Esophagus (tissue), 2 donors: ENCODE results near the gene USB1. TPM values are rescaled to one million over a fixed set of nuclear protein-coding genes. Genes with fewer than 3 reads are reported as not detected.

Source experiments
- H3K27ac ChIP-seq, 2 donors: one replicate each; pipeline ENCODE4 v1.5.1; 2013; ENCODE audit warnings: low read depth in 2 of 2, mild to moderate bottlenecking in 2 of 2, inconsistent platforms in 1 of 2, low read length in 1 of 2, moderate library complexity in 1 of 2
- H3K27me3 ChIP-seq, 2 donors: one replicate each; pipeline ENCODE4 v1.6.1; 2013; ENCODE audit warnings: low read length in 2 of 2, control low read depth in 1 of 2, mild to moderate bottlenecking in 1 of 2; ENCODE audit not compliant: insufficient read depth in 2 of 2, control insufficient read depth in 1 of 2
- H3K36me3 ChIP-seq, 2 donors: one replicate each; pipeline ENCODE4 v1.6.1; 2013; ENCODE audit warnings: low read length in 1 of 2; ENCODE audit not compliant: control insufficient read depth in 2 of 2, insufficient read depth in 2 of 2
- H3K4me1 ChIP-seq, 2 donors: one replicate each; pipeline ENCODE4 v1.6.1; 2013; ENCODE audit warnings: low read length in 1 of 2; ENCODE audit not compliant: control insufficient read depth in 2 of 2, insufficient read depth in 2 of 2
- H3K4me3 ChIP-seq, 2 donors: one replicate each; pipeline ENCODE4 v1.5.1; 2013; ENCODE audit warnings: low read length in 2 of 2, mild to moderate bottlenecking in 2 of 2, low read depth in 1 of 2, moderate library complexity in 1 of 2
- H3K9me3 ChIP-seq, 2 donors: one replicate each; pipeline ENCODE4 v1.6.1; 2013; ENCODE audit warnings: mild to moderate bottlenecking in 2 of 2, low read depth in 1 of 2, low read length in 1 of 2, moderate library complexity in 1 of 2; ENCODE audit not compliant: control insufficient read depth in 2 of 2, insufficient read depth in 1 of 2
- WGBS, 2 donors: extraction: QIAGEN DNeasy Blood & Tissue Kit; methylation state at CpG; one replicate each; pipeline ENCODE4 v1.1.7; 2013; 5-methylcytosine and 5-hydroxymethylcytosine counted together
- polyA plus RNA-seq, 2 donors: library from polyadenylated mRNA; stranded (reverse); fragments of 200-250 nt; gene quantifications; one replicate each; pipeline ENCODE4 v1.2.3, GENCODE V29; 2013
- donor health status: healthy with polysubstance abuse.
- donor health status: Bipolar disorder and iron deficiency.

USB1 gene
- polyA plus RNA-seq, 2 donors = 8.5 to 15.8 TPM

- Histone ChIP-seq H3K9me3 (no peaks in the 10 kb centered on the region), H3K36me3 (no peaks in the 10 kb centered on the region), H3K4me1 (no peaks in the 10 kb centered on the region), H3K27me3 (no peaks in the 10 kb centered on the region), H3K27ac (no peak overlapping the region), H3K4me3 (no peak overlapping the region)
- WGBS, 2 donors = 78 to 79% methylated on average over 8 of the region's 8 CpGs
Measured at GRCh38 chr16:57959121-57959520, 42.1 kb upstream of the USB1 start.

GRCh38 chr16:57959804-57960203 is 41.4 kb upstream of the USB1 start:
- H3K4me1 ChIP-seq = no peaks in the 10 kb centered on the region
- H3K9me3 ChIP-seq = no peaks in the 10 kb centered on the region
- H3K4me3 ChIP-seq = no peak overlapping the region
- no peak overlapping the region for H3K27ac ChIP-seq
- H3K36me3 ChIP-seq = no peaks in the 10 kb centered on the region
- WGBS, 2 donors = 83 to 85% methylated on average over 10 to 11 of the region's 11 CpGs
- no peaks in the 10 kb centered on the region for H3K27me3 ChIP-seq

GRCh38 chr16:57960310-57960709 is 40.9 kb upstream of the USB1 start:
- Histone ChIP-seq H3K9me3 (no peaks in the 10 kb centered on the region), H3K4me1 (no peaks in the 10 kb centered on the region), H3K27ac (no peak overlapping the region), H3K36me3 (no peaks in the 10 kb centered on the region), H3K4me3 (no peak overlapping the region), H3K27me3 (no peaks in the 10 kb centered on the region)
- WGBS, 2 donors = 80 to 83% methylated on average over 10 of the region's 10 CpGs

- no peaks in the 10 kb centered on the region for H3K4me1 ChIP-seq
- no peaks in the 10 kb centered on the region for H3K27me3 ChIP-seq
- H3K9me3 ChIP-seq = no peaks in the 10 kb centered on the region
- WGBS, 2 donors = 89 to 90% methylated on average over 7 of the region's 7 CpGs
- no peaks in the 10 kb centered on the region for H3K36me3 ChIP-seq
- H3K27ac ChIP-seq = no peak overlapping the region
- H3K4me3 ChIP-seq = no peak overlapping the region
Measured at GRCh38 chr16:57960826-57961472, 40.3 kb upstream of the USB1 start.

GRCh38 chr16:57961538-57961937 is 39.7 kb upstream of the USB1 start:
- no peaks in the 10 kb centered on the region for H3K4me1 ChIP-seq
- no peaks in the 10 kb centered on the region for H3K36me3 ChIP-seq
- no peak overlapping the region for H3K27ac ChIP-seq
- H3K27me3 ChIP-seq = no peaks in the 10 kb centered on the region
- no peak overlapping the region for H3K4me3 ChIP-seq
- WGBS, 2 donors = 67 to 81% methylated on average over 2 of the region's 2 CpGs
- H3K9me3 ChIP-seq = no peaks in the 10 kb centered on the region

GRCh38 chr16:57962046-57962445 is 39.2 kb upstream of the USB1 start:
- Histone ChIP-seq H3K9me3 (no peaks in the 10 kb centered on the region), H3K36me3 (no peaks in the 10 kb centered on the region), H3K4me1 (no peaks in the 10 kb centered on the region), H3K4me3 (no peak overlapping the region), H3K27ac (no peak overlapping the region), H3K27me3 (no peaks in the 10 kb centered on the region)
- 68 to 71% methylated on average over 5 of the region's 5 CpGs for WGBS, 2 donors

- Histone ChIP-seq H3K9me3 (no peaks in the 10 kb centered on the region), H3K27me3 (no peaks in the 10 kb centered on the region), H3K36me3 (no peaks in the 10 kb centered on the region), H3K27ac (no peak overlapping the region), H3K4me3 (no peak overlapping the region), H3K4me1 (no peaks in the 10 kb centered on the region)
- 78 to 80% methylated on average over 8 to 9 of the region's 9 CpGs for WGBS, 2 donors
Measured at GRCh38 chr16:57962756-57963155, 38.5 kb upstream of the USB1 start.

- H3K27ac ChIP-seq = no peak overlapping the region
- no peaks in the 10 kb centered on the region for H3K9me3 ChIP-seq
- H3K36me3 ChIP-seq = no peaks in the 10 kb centered on the region
- H3K4me1 ChIP-seq = no peaks in the 10 kb centered on the region
- H3K27me3 ChIP-seq = no peaks in the 10 kb centered on the region
- no peak overlapping the region for H3K4me3 ChIP-seq
- 79 to 87% methylated on average over 10 of the region's 10 CpGs for WGBS, 2 donors
Measured at GRCh38 chr16:57964157-57964700, 37.0 kb upstream of the USB1 start.

- Histone ChIP-seq H3K4me1 (no peaks in the 10 kb centered on the region), H3K27ac (no peak overlapping the region), H3K9me3 (no peaks in the 10 kb centered on the region), H3K4me3 (no peak overlapping the region), H3K27me3 (no peaks in the 10 kb centered on the region), H3K36me3 (no peaks in the 10 kb centered on the region)
- 28 to 34% methylated on average over 4 of the region's 4 CpGs for WGBS, 2 donors
Measured at GRCh38 chr16:57966204-57966771, 34.9 kb upstream of the USB1 start.

- no peaks in the 10 kb centered on the region for H3K9me3 ChIP-seq
- H3K36me3 ChIP-seq = no peaks in the 10 kb centered on the region
- H3K4me3 ChIP-seq = no peak overlapping the region
- H3K27ac ChIP-seq = no peak overlapping the region
- H3K27me3 ChIP-seq = no peaks in the 10 kb centered on the region
- no peaks in the 10 kb centered on the region for H3K4me1 ChIP-seq
- 87 to 91% methylated on average over 9 of the region's 9 CpGs for whole genome bisulfite sequencing, 2 donors
Measured at GRCh38 chr16:57966986-57967385, 34.2 kb upstream of the USB1 start.
